D341Med (cell line): ENCODE results near the gene SNTG2.

Experiments
- DNase-seq: peaks from one replicate; pipeline ENCODE4 v3.0.0; 2012; ENCODE audit warnings: low spot score

The SNTG2 gene

DNA sequence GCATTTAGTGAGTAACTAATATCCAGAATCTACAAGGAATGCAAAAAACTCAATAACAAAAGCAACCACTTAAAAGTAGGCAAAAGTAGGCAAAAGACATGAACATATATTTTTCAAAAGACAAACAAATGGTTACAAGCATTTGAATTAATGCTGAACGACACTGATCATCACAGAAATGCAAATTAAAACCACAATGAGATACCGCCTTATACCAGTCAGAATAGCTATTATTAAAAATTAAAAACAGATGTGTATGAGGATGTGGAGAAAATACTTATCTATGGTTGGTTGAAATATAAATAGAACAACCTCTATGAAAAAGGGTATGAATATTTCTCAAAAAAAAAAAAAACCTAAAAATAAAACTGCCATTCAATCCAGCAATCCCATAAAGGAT, 51.7 kb downstream of the SNTG2 start:
- DNase-seq: no peak

DNA sequence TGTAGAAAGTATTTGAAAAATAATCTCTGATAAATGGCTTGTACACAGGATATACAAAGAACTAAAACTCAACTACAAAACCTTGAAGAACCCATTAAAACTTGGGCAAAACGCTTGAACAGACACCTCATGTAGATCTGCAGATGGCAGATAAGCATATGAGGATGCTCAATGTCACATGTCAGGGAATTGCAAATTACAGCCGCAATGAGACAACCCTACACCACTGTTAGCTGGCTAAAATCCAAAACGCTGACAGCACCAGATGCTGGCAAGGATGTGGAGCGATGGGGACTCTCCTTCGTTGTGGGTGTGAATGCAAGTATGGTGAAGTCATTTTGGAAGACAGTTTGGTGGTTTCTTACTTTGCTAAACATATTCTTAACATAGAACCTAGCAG, 53.7 kb downstream of the SNTG2 start:
- DNase-seq: no peak

DNA sequence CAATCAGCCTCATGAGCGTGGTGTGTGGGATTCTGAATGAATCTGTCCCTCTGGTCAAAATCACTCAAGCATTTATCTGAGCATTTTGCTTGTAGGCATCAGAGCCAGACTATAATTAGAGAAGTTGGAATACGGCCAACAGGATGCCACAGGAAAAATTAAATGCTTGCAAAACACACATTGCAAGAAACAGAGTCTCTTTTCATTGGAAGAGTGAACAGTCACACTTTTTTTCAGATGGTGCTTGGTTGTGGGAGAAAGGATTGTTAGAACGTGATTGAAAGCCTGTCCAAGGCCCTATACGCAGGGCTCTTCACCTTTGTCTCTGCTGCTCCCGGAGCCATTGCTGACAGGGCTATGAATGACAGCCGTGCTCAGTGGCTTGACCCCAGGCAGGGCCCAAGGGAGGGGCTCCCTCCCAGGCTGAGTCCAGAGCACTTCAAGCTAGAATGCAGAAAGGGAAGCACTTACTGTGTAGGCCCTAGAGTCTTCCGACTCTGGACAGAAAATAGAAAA, 59.8 kb downstream of the SNTG2 start:
- no peak for DNase-seq

DNA sequence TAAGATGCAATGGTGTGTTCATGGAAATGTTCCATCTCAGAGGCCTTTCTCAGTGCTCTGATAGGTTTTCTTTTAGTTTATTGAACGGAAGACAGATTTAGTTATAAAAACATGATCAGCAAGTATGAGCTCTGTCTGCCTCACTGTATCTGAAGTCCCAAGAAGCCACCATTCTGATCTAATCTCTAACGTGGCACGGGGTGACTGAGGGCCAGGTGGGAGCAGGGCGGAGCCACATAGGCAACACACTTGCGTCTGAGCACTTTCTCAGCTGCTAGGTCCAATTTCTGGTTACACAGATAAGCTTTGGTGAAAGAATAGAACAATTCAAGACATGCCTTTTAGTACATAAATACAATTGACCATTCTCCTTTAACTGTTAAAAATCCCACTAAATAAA, 60.4 kb downstream of the SNTG2 start:
- no peak for DNase-seq

DNA sequence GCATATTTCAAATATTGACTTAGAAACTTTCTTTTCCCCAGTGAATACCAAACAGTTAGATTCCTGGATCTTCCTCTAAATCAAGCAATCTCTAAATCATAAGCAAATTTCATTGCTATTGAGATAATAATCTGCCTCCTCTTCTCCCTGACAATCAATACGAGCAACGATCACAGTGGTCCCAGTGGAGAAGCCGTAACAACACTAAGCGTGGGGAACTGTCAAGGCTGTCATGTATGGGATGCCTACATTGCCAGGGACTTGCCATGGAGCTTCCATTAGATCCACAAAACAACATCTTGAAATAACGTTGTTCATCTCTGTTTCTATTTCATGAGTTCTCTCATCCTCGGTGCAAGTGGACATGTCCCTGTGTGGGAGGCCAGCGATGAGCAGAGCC, 61.3 kb downstream of the SNTG2 start:
- no peak for DNase-seq

DNA sequence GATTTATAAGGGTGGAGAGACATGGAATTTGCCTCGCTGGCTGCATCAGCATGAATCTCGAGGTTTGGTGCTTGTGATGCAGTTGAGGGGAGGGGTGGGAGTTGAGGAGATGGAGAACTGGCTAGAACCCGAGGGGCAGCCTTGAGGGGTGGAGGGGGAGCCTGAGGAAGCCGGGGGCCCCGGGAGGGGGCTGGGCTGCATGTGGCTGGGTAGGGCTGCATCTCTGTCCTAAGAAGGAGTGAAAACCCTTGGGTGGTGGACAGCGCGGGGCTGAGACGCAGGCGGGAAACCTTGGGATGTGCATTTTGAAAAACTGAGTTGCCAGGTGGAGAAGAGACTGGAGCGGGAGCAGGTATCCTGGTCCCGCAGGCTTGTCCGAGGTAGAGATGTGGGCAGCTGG, 64.2 kb downstream of the SNTG2 start:
- DNase-seq: no peak

DNA sequence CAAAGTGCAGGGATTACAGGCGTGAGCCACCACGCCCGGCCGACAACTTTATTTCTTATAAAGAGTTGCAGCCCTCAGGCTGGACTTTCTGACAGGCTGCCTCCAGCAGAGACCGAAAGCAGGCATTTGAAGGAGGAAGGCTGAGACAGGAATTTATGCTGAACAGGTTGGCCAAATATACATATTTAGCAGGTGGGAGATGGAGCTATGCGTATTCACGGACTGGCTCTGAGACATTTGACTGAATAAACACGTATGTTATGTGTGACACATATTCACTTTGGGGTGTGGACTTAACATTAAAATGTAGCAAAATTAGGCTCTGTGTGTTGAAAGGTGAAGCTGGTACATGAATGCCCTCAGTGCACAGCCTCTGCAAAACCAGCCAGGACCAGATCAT, 65.9 kb downstream of the SNTG2 start:
- no peak for DNase-seq

DNA sequence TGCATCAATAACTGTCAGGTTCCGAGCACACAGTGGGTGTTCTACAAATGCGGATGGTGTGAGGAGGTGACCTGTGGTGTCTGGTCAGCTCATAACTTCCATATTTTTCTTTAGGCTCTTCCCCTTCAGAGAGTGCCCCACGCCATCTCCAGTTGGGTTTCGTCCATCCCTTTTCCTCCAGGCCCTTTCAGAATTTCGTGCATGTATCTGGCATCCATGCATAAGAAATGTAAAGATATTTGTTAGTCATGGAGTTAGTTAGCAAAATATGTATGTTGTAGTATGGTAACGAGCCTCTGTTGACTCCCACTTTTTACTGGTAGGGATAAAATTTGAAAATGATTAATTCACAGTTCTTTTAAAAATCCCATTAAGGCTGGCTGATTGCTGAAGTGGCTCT, 67.2 kb downstream of the SNTG2 start:
- no peak for DNase-seq

DNA sequence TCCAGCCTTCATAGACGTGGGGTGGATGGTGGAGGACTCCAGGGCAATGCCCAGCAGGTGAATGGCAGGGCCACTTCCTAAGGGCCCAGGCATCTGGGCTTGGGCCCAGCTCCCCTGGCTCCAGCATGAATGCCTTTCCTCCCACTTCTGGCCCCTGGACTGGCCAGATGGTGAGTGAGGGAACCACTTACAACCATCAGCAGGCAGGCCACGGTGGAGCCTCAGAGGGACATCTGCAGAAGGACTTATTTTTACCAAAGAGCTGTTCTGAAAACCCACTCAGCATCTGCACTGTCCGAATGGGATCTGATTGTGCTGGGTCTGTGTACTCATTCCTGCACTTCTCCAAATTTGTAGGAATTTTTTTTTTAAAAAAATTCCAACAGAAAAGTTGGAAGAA, 69.6 kb downstream of the SNTG2 start:
- no peak for DNase-seq

DNA sequence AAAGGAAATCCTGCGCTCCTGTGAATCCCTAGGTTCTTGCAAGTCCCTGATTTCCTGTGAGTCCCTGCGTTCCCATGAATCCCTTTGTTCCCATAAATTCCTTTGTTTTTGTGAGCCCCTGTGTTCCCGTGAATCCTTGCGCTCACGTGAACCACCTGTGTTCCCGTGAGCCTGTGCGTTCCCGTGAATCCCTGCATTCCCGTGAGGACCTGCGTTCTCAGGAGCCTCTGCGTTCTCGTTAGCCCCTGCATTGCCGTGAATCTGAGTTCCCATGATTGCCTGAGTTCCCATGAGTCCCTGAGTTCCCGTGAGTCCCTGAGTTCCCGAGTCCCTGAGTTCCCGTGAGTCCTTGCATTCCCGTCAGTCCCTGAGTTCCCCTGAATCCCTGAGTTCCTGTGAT, 71.5 kb downstream of the SNTG2 start:
- no peak for DNase-seq

DNA sequence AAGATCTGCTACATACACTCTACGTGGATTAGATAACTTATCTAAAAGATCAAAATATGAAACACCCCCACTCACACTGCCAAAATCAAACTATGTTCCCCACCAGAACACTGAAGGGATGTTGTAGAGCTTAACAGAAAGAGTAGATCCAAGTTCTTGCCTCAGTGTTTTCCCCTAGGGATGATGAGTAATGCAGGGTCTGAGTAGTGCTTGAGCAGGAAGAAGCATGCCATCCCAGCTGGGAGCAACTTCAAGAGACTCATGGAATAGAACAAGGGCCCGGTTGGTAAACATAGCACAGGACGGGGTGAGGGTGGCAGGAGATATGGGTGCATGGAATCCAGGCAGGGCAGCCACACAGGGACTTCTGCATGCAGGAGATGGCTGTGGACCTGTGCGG, 74.3 kb downstream of the SNTG2 start:
- DNase-seq: no peak

DNA sequence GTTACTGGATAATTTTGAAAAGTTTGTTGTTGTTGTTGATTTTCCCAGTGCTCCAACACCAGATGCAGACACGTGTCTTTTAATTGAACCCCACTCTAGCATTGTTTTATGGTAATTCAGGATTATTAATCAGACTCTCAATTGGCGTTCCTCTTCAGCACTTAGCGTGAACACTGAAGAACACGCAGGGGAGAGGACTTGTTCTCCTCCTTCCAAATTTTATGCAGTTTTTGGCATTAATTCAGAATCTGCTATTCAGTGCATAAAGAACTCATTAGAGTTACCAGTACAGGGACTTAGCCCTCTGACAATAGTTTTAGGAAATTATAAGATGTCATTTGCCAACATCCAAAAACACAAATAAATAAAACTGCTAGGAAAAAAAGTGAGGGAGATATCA, 75.5 kb downstream of the SNTG2 start:
- no peak for DNase-seq

DNA sequence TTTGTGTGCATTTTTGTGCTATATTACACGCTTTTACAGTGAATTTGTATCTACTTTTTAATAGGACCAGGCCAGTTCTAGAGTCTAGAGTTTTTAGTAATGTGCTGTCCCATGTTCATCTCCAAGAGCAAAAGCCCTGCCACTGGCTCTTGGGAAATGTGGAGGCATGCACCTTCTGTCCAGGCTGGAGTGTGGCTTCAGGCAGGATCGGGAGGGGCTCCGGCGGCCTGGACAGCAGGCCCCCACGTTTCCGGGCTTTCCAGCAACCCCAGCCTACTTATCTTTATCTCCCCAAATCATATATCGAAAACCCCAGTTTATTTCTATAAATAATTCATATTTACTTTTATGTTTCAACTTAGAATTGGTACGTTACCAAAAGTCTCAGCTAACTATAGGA, 78.2 kb downstream of the SNTG2 start:
- DNase-seq: no peak

DNA sequence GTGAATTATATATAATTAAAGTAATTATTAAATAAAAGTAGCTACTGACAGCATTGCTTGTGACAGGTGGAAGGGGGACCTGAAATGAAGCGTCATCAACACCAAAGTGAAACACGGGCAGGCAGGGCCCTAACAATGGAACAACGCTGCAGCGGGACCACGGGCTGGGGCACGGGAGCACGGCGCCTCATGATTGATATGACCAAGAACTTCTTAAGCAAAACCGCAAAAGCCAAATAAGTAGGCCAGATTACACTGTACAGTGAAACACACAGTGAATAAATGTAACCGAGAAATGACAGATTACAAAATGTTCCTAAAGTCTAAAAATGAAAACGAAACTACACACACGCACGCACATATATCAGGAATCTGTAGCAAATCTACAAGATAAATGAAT, 81.4 kb downstream of the SNTG2 start:
- no peak for DNase-seq

DNA sequence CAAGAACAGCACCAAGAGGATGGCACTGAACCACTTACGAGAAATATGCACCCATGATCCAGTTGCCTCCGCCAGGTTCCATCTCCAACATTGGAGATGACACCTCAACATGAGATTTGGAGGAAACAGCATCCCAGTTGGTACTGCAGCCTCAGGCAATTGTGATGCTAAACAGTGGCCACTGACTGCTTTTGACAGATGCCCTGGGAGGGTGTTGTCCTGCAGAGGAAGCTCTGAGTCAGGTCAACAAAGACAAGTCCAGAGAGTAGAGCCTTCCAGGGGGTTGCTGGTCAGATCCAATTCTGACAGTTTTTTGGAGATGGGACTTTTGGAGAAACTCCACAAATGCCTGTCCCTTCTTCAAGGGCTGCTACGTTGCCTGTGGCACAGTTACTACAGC, 82.4 kb downstream of the SNTG2 start:
- DNase-seq: no peak

DNA sequence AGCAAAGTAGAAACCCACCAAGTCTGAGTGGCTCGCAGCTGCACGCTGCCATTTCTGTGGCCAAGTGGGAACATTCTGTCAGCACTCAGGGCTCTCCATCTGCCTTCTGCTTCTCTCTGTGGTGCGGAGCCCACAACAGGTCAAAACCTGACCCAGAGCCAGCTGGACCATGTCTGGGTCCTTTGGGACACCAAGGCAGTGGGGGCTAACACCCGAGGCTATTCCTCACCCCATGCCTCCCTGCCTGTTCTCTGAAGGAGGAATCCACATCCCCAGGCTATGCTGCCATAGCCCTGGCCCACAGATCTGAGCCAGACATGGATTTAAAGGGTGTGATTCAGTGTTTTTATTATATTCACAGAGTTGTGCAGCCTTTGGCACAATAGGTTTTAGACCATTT, 86.4 kb downstream of the SNTG2 start:
- DNase-seq: no peak

DNA sequence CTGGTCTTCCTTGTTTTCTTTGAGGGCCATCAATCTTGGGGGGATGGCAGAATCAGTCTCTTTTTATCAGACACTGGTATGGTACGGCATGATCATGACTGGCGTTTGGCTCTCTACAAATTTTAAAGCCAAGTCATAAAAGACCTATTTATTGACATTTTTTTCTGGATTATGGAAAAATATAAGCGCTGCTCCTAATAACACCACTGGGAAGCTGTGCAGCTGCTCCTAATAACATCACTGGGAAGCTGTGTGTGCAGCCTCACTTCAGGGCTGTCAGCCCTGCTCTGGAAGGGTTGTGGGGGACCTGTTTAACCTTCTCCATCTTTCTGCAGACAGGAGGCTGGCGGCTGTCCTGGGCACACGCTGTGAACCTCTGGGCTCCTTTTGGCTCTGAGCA, 88.9 kb downstream of the SNTG2 start:
- DNase-seq: no peak

DNA sequence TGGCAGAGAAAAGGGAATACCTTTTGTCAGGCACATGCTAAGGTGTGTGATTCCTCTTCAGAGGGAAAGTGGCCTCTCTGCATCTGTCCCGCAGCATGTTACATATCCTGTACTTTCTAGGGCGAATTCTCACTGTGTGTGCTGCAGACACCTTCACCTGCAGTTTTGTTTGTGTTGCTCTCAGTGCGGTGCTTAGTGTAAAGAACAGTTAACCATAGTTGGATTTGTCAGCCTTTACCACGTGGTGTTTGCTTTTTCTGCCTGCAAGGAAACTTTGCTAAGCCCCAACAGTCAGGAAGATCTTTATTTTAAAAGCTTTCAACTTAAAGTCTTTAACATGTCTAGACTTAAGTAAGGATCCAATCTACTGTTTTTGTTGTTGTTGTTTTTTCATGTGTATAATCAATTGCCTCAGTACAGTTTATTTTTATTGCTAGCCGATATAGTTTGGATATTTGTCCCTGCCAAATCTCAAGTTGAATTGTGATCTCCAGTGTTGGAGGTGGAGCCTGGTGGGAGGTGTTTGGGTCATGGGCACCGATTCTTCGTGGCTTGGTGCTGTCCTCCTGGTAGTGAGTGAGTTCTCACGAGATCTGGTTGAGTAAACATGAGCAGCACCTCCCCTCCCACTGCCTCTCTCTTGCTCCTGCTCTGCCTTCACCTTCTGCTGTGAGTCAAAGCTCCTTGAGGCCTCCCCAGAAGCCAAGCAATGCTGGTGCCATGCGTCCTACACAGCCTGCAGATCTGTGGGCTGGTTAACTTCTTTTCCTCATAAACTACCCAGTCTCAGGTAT, 90.6 kb downstream of the SNTG2 start:
- no peak for DNase-seq

DNA sequence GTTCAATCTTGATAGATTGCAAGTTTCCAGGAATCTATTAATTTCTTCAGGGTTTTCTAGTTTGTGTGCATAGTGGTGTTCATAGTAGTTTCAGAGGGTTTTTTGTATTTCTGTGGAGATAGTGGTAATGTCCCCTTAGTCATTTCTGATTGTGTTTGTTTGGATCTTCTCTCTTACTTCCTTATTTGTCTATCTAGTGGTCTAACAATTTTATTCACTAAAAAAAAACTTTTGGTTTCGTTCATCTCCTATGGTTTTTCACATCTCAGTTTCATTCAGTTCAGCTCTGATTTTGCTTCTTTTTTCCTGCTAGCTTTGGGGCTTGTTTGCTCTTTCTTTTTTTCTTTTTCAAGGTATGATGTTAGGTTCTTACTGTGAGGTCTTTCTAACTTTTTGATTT, 94.5 kb downstream of the SNTG2 start:
- DNase-seq: no peak

DNA sequence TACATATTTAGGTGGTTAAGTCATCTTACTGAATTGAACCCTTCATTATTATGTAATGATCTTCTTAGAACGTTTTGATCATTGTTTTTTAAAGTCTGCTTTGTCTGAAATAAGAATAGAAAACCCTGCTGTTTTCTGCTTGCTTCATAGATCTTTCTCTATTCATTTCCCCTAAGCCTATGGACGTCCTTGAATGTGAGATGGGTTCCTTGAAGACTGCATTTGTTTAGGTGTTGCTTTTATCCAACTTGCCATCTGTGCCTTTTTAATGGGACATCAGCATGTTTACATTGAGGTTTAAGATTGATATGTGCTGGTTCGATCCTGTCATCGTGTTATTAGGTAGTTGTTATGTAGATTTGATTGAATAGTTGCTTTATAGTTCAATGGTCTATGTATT, 95.4 kb downstream of the SNTG2 start:
- DNase-seq: no peak

DNA sequence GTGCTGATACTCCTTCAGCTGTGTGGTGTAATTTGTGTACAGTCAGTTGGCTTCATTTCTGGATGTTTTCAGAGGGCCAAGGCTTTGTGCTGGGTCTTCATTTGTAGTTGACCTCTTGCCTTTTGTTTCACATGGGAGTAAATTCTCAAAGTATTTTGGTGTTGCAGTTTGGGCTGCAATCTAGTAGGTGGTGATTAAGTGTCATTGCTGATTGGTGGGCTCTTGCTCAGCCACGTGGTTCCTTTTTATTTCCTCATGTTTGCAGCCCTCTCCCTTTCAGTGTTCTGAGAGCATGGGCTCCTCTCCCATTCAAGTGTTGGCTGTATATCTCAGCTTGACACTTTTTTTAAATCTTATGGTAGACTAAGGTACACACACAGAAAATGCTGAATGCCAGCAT, 96.8 kb downstream of the SNTG2 start:
- no peak for DNase-seq

DNA sequence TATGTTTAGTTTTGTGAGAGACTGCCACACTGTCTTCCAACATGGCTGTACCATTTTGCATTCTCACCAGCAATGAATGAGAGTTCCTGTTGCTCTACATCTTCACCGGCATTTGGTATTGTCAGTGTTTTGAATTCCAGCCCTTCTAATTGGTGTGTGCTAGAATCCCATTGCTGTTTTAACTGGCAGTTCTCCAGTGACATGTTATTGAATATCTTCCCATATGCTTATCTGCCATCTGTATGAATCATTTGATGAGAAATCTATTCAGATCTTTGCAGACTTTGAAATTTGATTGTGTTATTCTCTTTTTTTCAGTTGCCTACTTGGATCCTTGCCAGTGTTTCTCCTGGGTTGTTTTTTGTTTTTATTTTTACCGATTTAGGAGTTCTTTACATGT, 99.0 kb downstream of the SNTG2 start:
- DNase-seq: no peak

DNA sequence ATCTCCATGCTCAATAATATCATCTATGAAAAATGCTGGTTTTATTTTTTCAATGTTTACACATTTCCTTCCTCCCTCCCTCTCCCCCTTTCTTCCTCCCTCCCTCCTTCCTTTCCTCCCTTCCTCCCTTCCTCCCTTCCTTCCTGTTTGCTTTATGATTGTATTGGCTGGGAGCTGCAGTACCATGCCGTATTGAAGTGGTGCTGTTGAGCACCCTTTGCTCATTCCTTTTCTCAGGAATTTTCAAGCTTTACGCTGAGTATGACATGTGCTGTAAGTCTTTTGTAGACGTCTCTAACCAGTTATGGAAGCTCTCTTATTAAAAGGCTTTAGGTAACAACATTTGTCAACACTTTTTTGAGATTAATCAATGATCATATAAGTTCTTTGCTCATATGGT, 100.4 kb downstream of the SNTG2 start:
- no peak for DNase-seq

DNA sequence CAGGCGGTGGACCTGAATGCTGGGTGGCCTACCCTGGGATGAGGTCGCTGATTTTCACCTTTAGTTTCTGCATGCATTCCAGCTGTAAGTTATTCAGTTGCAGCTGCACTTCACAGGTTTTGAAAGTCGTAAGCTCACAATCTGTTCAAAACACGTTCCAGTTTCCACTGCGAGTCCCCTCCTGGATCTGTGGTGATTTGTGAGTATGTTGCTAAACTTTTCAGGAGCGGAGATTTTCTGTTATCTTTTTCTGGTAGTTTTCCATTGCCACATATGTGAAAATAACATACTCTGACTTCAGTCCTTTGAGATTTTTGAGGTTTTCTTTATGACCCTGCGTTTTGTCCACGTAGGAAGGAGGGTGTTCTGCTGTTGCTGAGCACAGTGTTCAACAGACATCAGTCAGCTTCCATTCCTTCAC, 102.1 kb downstream of the SNTG2 start:
- DNase-seq: no peak
